CD14-positive monocyte (primary cell): ENCODE results near the gene OIT3. TPM values are rescaled to one million over a fixed set of nuclear protein-coding genes. Genes with fewer than 3 reads are reported as not detected.

Experiments used
- DNase-seq, 3 donors: peaks; one replicate each; pipeline ENCODE4 v3.0.0-alpha.2; 2011 to 2022
- H2AFZ ChIP-seq: 2 replicates; pipeline ENCODE4 v1.6.0; 2012; ENCODE audit warnings: mild to moderate bottlenecking, low read depth, low read length, inconsistent platforms; ENCODE audit not compliant: insufficient read depth, poor library complexity, severe bottlenecking
- H3K27ac ChIP-seq, 2 donors: 1 replicate in 1 of 2; 2 replicates in 1 of 2; pipeline ENCODE4 v1.5.1; 2012 to 2013; ENCODE audit warnings: low read length in 2 of 2, control low read depth in 1 of 2, inconsistent platforms in 1 of 2, low read depth in 1 of 2, mild to moderate bottlenecking in 1 of 2
- H3K27me3 ChIP-seq, 2 donors: one replicate each; pipeline versions ENCODE4 v1.6.0 to v1.6.1; 2011 to 2013; ENCODE audit warnings: low read length in 2 of 2; ENCODE audit not compliant: control insufficient read depth in 2 of 2, insufficient read depth in 2 of 2
- H3K36me3 ChIP-seq, 2 donors: replicated peaks in 1 of 2; 1 replicate in 1 of 2; 2 replicates in 1 of 2; pipeline versions ENCODE4 v1.5.1 to v1.6.1; 2012 to 2013; ENCODE audit warnings: low read length in 2 of 2, control low read depth in 1 of 2, inconsistent platforms in 1 of 2, mild to moderate bottlenecking in 1 of 2; ENCODE audit not compliant: insufficient read depth in 2 of 2, control insufficient read depth in 1 of 2
- H3K4me1 ChIP-seq, 2 donors: 1 replicate in 1 of 2; 2 replicates in 1 of 2; pipeline versions ENCODE4 v1.5.1 to v1.6.1; 2012 to 2013; ENCODE audit warnings: low read length in 2 of 2, control low read depth in 1 of 2, inconsistent platforms in 1 of 2, mild to moderate bottlenecking in 1 of 2, moderate library complexity in 1 of 2; ENCODE audit not compliant: insufficient read depth in 2 of 2, control insufficient read depth in 1 of 2
- H3K4me2 ChIP-seq: replicated peaks from 2 replicates; pipeline ENCODE3; 2012; ENCODE audit warnings: low read length, moderate library complexity, mild to moderate bottlenecking; ENCODE audit not compliant: poor library complexity, severe bottlenecking; ENCODE audit errors: extremely low read depth
- H3K4me3 ChIP-seq, 3 experiments: fragments of 200-600 bp in 1 of 3; sonication (generic) in 1 of 3; replicated peaks in 1 of 3; 1 replicate in 2 of 3; 2 replicates in 1 of 3; pipeline ENCODE4 v1.5.1; 2011 to 2013; ENCODE audit warnings: low read length in 3 of 3, mild to moderate bottlenecking in 3 of 3, control low read depth in 2 of 3, low read depth in 2 of 3, inconsistent platforms in 1 of 3, moderate library complexity in 1 of 3
- H3K79me2 ChIP-seq: 2 replicates; pipeline ENCODE4 v1.6.0; 2012; ENCODE audit warnings: mild to moderate bottlenecking, control low read depth, inconsistent platforms, low read length, moderate library complexity; ENCODE audit not compliant: insufficient read depth
- H3K9ac ChIP-seq: 2 replicates; pipeline ENCODE4 v1.6.0; 2017; ENCODE audit warnings: low read length, mild to moderate bottlenecking; ENCODE audit not compliant: insufficient read depth, poor library complexity, severe bottlenecking
- H3K9me3 ChIP-seq, 2 donors: replicated peaks in 1 of 2; 1 replicate in 1 of 2; 2 replicates in 1 of 2; pipeline versions ENCODE4 v1.5.1 to v1.6.1; 2012 to 2013; ENCODE audit warnings: low read length in 2 of 2, control low read depth in 1 of 2; ENCODE audit not compliant: control insufficient read depth in 1 of 2, insufficient read depth in 1 of 2
- H4K20me1 ChIP-seq: 2 replicates; pipeline ENCODE4 v1.6.0; 2012; ENCODE audit warnings: mild to moderate bottlenecking, low read length, control low read depth, moderate library complexity; ENCODE audit not compliant: insufficient read depth
- H3K27ac Mint-ChIP-seq, 7 donors: one replicate each; pipeline ENCODE4 v1.8.0; 2020; ENCODE audit warnings: mild to moderate bottlenecking in 7 of 7, mixed read lengths in 7 of 7, moderate library complexity in 6 of 7, inconsistent platforms in 2 of 7
- H3K27me3 Mint-ChIP-seq, 3 donors: one replicate each; pipeline ENCODE4 v1.8.0; 2021 to 2022; ENCODE audit warnings: low read depth in 3 of 3, mild to moderate bottlenecking in 3 of 3, mixed read lengths in 3 of 3, moderate library complexity in 3 of 3, inconsistent platforms in 1 of 3
- H3K36me3 Mint-ChIP-seq, 2 donors: one replicate each; pipeline ENCODE4 v1.8.0; 2020; ENCODE audit warnings: mixed read lengths in 2 of 2, inconsistent platforms in 1 of 2, mild to moderate bottlenecking in 1 of 2
- H3K4me1 Mint-ChIP-seq: one replicate; pipeline ENCODE4 v1.8.0; 2020; ENCODE audit warnings: mild to moderate bottlenecking, mixed read lengths
- H3K4me3 Mint-ChIP-seq, 2 donors: one replicate each; pipeline ENCODE4 v1.8.0; 2020; ENCODE audit warnings: mild to moderate bottlenecking in 2 of 2, mixed read lengths in 2 of 2, moderate library complexity in 1 of 2
- H3K9me3 Mint-ChIP-seq, 7 donors: one replicate each; pipeline ENCODE4 v1.8.0; 2020 to 2022; ENCODE audit warnings: mixed read lengths in 7 of 7, mild to moderate bottlenecking in 6 of 7, moderate library complexity in 6 of 7, inconsistent platforms in 2 of 7
- CTCF ChIP-seq: fragments of 200-600 bp; IDR thresholded peaks from one replicate; pipeline ENCODE4 v1.8.0; 2022; ENCODE audit warnings: antibody characterized with exemption, mild to moderate bottlenecking
- WGBS: methylation state at CpG from one replicate; pipeline ENCODE4 v1.1.5; 2013; ENCODE audit warnings: missing lambda C conversion rate; ENCODE audit not compliant: insufficient coverage; 5-methylcytosine and 5-hydroxymethylcytosine counted together
- intact Hi-C, 2 donors: fragments of 100-400 bp; cut with micrococcal nuclease; formaldehyde crosslinking; loops; one replicate each; pipeline versions ENCODE4 v1.15.0 to v1.15.1; 2023
- polyA plus RNA-seq, 3 donors: library from polyadenylated mRNA; depleted of rRNA in 1 of 3; unstranded in 2 of 3; stranded (reverse) in 1 of 3; fragments of 300-500 nt in 2 of 3; fragments of >200 nt in 1 of 3; fragmentation: Illumina TruSeq in 2 of 3; gene quantifications; 1 replicate in 2 of 3; 2 replicates in 1 of 3; pipeline ENCODE4 v1.2.3, GENCODE V29; 2012 to 2021

OIT3 gene
- polyA plus RNA-seq, 3 donors = 0.08 TPM; not detected in 2

GRCh38 chr10:72930276-72930675 is 36.7 kb downstream of the OIT3 start:
- H3K4me2 ChIP-seq = no peak overlapping the region
- H3K9me3 ChIP-seq = no peaks in the 10 kb centered on the region
- H3K36me3 Mint-ChIP-seq = no peaks in the 10 kb centered on the region
- H3K27me3 ChIP-seq = no peaks in the 10 kb centered on the region
- no peaks in the 10 kb centered on the region for H3K4me1 ChIP-seq
- H3K27ac ChIP-seq = no peak overlapping the region
- intact Hi-C loops = no loop called here
- no peak for TF ChIP-seq CTCF
- no peak overlapping the region for H2AFZ ChIP-seq
- H3K4me3 Mint-ChIP-seq = no peak overlapping the region
- peaks cover 0 to 1% (median 0%) of the 10 kb centered on the region in 7 donors for H3K9me3 Mint-ChIP-seq
- H4K20me1 ChIP-seq = no peaks in the 10 kb centered on the region
- no peaks in the 10 kb centered on the region for H3K36me3 ChIP-seq
- H3K9ac ChIP-seq = no peak overlapping the region
- H3K27me3 Mint-ChIP-seq = peaks cover 0 to 6% (median 5%) of the 10 kb centered on the region in 3 donors
- DNase-seq = no peak
- H3K27ac Mint-ChIP-seq = no peak overlapping the region
- no peak overlapping the region for H3K4me3 ChIP-seq
- WGBS = 94% methylated on average over 2 of the region's 2 CpGs
- H3K79me2 ChIP-seq = no peaks in the 10 kb centered on the region
- H3K4me1 Mint-ChIP-seq = peaks cover 3% of the 10 kb centered on the region

- Mint-ChIP-seq H3K27ac (no peak overlapping the region), H3K36me3 (no peaks in the 10 kb centered on the region), H3K9me3 (peaks cover 0 to 2% (median 0%) of the 10 kb centered on the region in 7 donors), H3K27me3 (peaks cover 0 to 5% (median 3%) of the 10 kb centered on the region in 3 donors), H3K4me1 (peaks cover 6% of the 10 kb centered on the region), H3K4me3 (no peak overlapping the region)
- H3K9me3 ChIP-seq = no peaks in the 10 kb centered on the region
- no peaks in the 10 kb centered on the region for H3K36me3 ChIP-seq
- intact Hi-C loops = no loop called here
- TF ChIP-seq CTCF = no peak
- H3K4me3 ChIP-seq = no peak overlapping the region
- WGBS = 88% methylated on average over 20 of the region's 20 CpGs
- no peak overlapping the region for H3K9ac ChIP-seq
- no peak for DNase-seq
- no peaks in the 10 kb centered on the region for H3K27me3 ChIP-seq
- H3K4me1 ChIP-seq = no peaks in the 10 kb centered on the region
- H3K4me2 ChIP-seq = no peak overlapping the region
- no peaks in the 10 kb centered on the region for H3K79me2 ChIP-seq
- no peaks in the 10 kb centered on the region for H4K20me1 ChIP-seq
- no peak overlapping the region for H3K27ac ChIP-seq
- H2AFZ ChIP-seq = no peak overlapping the region
These were observed 38.9 kb downstream of the OIT3 start for GRCh38 chr10:72932259-72933015.
